Transverse colon (tissue), 4 donors: Measurements from ENCODE around the gene CHKA.

Source experiments
- EP300 ChIP-seq: sonication (generic); formaldehyde crosslinking; IDR thresholded peaks from one replicate; pipeline ENCODE4 v1.6.1; 2017; ENCODE audit warnings: antibody characterized with exemption, low read depth
- POLR2A ChIP-seq: fragments of 450-650 bp; IDR thresholded peaks from one replicate; pipeline ENCODE4 v1.6.1; 2016; ENCODE audit warnings: antibody characterized with exemption, mild to moderate bottlenecking, moderate library complexity
- POLR2AphosphoS5 ChIP-seq, 3 donors: sonication (generic); formaldehyde crosslinking; IDR thresholded peaks; one replicate each; pipeline ENCODE4 v1.6.1; 2016; ENCODE audit warnings: antibody characterized with exemption in 3 of 3
- TF ChIP-seq, protein P1 (sequence below), 5 experiments: fragments of 200-600 bp in 3 of 5; fragments of 450-650 bp in 2 of 5; sonication (generic) in 3 of 5; IDR thresholded peaks; 1 replicate in 2 of 5; 2 replicates in 3 of 5; pipeline ENCODE4 v1.5.1; 2016 to 2017; ENCODE audit warnings: antibody characterized with exemption in 5 of 5, inconsistent platforms in 3 of 5, mild to moderate bottlenecking in 2 of 5, moderate library complexity in 1 of 5

DNA sequence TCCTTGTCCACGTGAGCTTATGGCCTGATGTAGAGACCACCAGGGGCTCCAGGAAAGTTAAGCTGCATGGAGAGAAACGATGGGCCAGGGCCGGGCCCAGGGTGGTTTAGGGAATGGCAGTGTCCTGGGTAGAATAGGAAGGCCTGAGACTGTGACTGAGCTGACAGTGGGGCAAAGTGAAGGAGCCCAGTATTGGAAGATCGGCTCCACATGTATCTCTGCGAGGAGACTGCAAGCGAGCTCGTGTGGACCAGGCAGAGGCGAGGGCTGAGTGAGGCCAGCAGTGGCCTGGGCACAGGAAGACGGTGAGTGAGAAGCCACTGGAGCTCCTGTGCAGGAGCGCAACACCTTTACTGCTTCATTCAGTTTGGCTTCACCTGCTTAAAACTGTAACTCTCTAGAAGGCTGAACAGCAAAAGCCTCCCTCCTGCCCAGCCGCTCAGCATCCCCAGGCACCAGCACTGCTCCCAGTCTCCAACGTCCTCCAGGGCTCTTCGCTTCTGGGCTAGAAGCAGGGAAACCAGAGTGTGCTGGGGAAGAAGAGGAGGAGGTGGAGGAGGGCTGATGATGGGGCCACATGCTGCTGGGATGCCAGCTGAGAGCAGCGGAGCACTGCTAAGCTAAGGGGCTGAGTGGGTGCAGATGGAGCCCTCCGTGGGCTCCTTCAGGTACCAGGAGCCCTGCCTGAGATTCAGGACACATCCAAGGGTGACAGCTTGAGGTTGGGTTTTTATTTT, 68.9 kb downstream of the CHKA start:
- peak in 1 of 3 donors; percentile 4 for TF ChIP-seq POLR2AphosphoS5 (IDR thresholded peaks at IDR 0.05)
- TF ChIP-seq, protein P1, sequence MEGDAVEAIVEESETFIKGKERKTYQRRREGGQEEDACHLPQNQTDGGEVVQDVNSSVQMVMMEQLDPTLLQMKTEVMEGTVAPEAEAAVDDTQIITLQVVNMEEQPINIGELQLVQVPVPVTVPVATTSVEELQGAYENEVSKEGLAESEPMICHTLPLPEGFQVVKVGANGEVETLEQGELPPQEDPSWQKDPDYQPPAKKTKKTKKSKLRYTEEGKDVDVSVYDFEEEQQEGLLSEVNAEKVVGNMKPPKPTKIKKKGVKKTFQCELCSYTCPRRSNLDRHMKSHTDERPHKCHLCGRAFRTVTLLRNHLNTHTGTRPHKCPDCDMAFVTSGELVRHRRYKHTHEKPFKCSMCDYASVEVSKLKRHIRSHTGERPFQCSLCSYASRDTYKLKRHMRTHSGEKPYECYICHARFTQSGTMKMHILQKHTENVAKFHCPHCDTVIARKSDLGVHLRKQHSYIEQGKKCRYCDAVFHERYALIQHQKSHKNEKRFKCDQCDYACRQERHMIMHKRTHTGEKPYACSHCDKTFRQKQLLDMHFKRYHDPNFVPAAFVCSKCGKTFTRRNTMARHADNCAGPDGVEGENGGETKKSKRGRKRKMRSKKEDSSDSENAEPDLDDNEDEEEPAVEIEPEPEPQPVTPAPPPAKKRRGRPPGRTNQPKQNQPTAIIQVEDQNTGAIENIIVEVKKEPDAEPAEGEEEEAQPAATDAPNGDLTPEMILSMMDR (IDR thresholded peaks at IDR 0.05): no peak
- TF ChIP-seq POLR2A: no peak
- no peak for TF ChIP-seq EP300
